Mononuclear cell (primary cell): ENCODE results near the gene ARHGAP26. TPM values are rescaled to one million over a fixed set of nuclear protein-coding genes. Genes with fewer than 3 reads are reported as not detected.

ENCODE experiments used
- H3K27me3 ChIP-seq: 2 replicates; pipeline ENCODE4 v1.6.0; 2011; ENCODE audit warnings: low read length, control low read depth; ENCODE audit not compliant: insufficient read depth
- H3K4me1 ChIP-seq: 2 replicates; pipeline ENCODE4 v1.5.1; 2011; ENCODE audit warnings: mild to moderate bottlenecking, low read length, control low read depth; ENCODE audit not compliant: insufficient read depth
- H3K4me3 ChIP-seq: 2 replicates; pipeline ENCODE4 v1.5.1; 2011; ENCODE audit warnings: mild to moderate bottlenecking, low read length, moderate library complexity
- H3K9me3 ChIP-seq: 2 replicates; pipeline ENCODE4 v1.5.1; 2011; ENCODE audit warnings: low read depth, mild to moderate bottlenecking, control low read depth, low read length
- total RNA-seq: library from RNA; depleted of rRNA; stranded (reverse); fragments of >200 nt; gene quantifications from one replicate; pipeline ENCODE4 v1.2.3, GENCODE V29; 2012

ARHGAP26 gene
- total RNA-seq, 1 donor, result 53.6 TPM

GRCh38 chr5:142870532-142871362 lies 100.6 kb downstream of the ARHGAP26 start:
- Histone ChIP-seq H3K4me1 (peaks cover 29% of the 10 kb centered on the region), H3K27me3 (no peaks in the 10 kb centered on the region), H3K4me3 (no peak overlapping the region), H3K9me3 (no peaks in the 10 kb centered on the region)

- no peak overlapping the region for H3K4me3 ChIP-seq
- no peaks in the 10 kb centered on the region for H3K9me3 ChIP-seq
- no peaks in the 10 kb centered on the region for H3K27me3 ChIP-seq
- H3K4me1 ChIP-seq, result peaks cover 24% of the 10 kb centered on the region
These were observed 101.4 kb downstream of the ARHGAP26 start for GRCh38 chr5:142871363-142872193.

GRCh38 chr5:142872217-142872616 lies 102.0 kb downstream of the ARHGAP26 start:
- Histone ChIP-seq H3K27me3 (no peaks in the 10 kb centered on the region), H3K9me3 (no peaks in the 10 kb centered on the region), H3K4me1 (peaks cover 17% of the 10 kb centered on the region), H3K4me3 (no peak overlapping the region)

GRCh38 chr5:142872795-142873194 lies 102.6 kb downstream of the ARHGAP26 start:
- H3K9me3 ChIP-seq, result no peaks in the 10 kb centered on the region
- H3K27me3 ChIP-seq, result no peaks in the 10 kb centered on the region
- H3K4me3 ChIP-seq, result no peak overlapping the region
- H3K4me1 ChIP-seq, result peaks cover 11% of the 10 kb centered on the region

- peaks cover 10% of the 10 kb centered on the region for H3K4me1 ChIP-seq
- H3K9me3 ChIP-seq, result no peaks in the 10 kb centered on the region
- H3K27me3 ChIP-seq, result no peaks in the 10 kb centered on the region
- H3K4me3 ChIP-seq, result no peak overlapping the region
These were observed 103.7 kb downstream of the ARHGAP26 start for GRCh38 chr5:142873831-142874230.

- Histone ChIP-seq H3K27me3 (no peaks in the 10 kb centered on the region), H3K4me1 (peaks cover 10% of the 10 kb centered on the region), H3K9me3 (no peaks in the 10 kb centered on the region), H3K4me3 (no peak overlapping the region)
These were observed 104.4 kb downstream of the ARHGAP26 start for GRCh38 chr5:142874540-142874939.

GRCh38 chr5:142875936-142876335 lies 105.8 kb downstream of the ARHGAP26 start:
- Histone ChIP-seq H3K4me3 (no peak overlapping the region), H3K4me1 (peaks cover 18% of the 10 kb centered on the region), H3K9me3 (no peaks in the 10 kb centered on the region), H3K27me3 (no peaks in the 10 kb centered on the region)

- no peak overlapping the region for H3K4me3 ChIP-seq
- peaks cover 26% of the 10 kb centered on the region for H3K4me1 ChIP-seq
- H3K9me3 ChIP-seq, result no peaks in the 10 kb centered on the region
- no peaks in the 10 kb centered on the region for H3K27me3 ChIP-seq
These were observed 106.6 kb downstream of the ARHGAP26 start for GRCh38 chr5:142876817-142877216.

- Histone ChIP-seq H3K4me1 (peaks cover 22% of the 10 kb centered on the region), H3K4me3 (no peak overlapping the region), H3K27me3 (no peaks in the 10 kb centered on the region), H3K9me3 (no peaks in the 10 kb centered on the region)
These were observed 107.9 kb downstream of the ARHGAP26 start for GRCh38 chr5:142878111-142878510.

- no peaks in the 10 kb centered on the region for H3K9me3 ChIP-seq
- no peaks in the 10 kb centered on the region for H3K27me3 ChIP-seq
- no peak overlapping the region for H3K4me3 ChIP-seq
- H3K4me1 ChIP-seq, result peaks cover 22% of the 10 kb centered on the region
These were observed 108.5 kb downstream of the ARHGAP26 start for GRCh38 chr5:142878638-142879037.

GRCh38 chr5:142881076-142881783 lies 111.1 kb downstream of the ARHGAP26 start:
- peaks cover 18% of the 10 kb centered on the region for H3K4me1 ChIP-seq
- H3K4me3 ChIP-seq, result no peak overlapping the region

GRCh38 chr5:142881784-142882126 lies 111.6 kb downstream of the ARHGAP26 start:
- Histone ChIP-seq H3K4me3 (no peak overlapping the region), H3K4me1 (peaks cover 18% of the 10 kb centered on the region), H3K27me3 (no peaks in the 10 kb centered on the region), H3K9me3 (no peaks in the 10 kb centered on the region)

More at GRCh38 chr5:142881076-142881783, 111.1 kb downstream of the ARHGAP26 start:
- Histone ChIP-seq H3K27me3 (no peaks in the 10 kb centered on the region), H3K9me3 (no peaks in the 10 kb centered on the region)

GRCh38 chr5:142883025-142883424 lies 112.8 kb downstream of the ARHGAP26 start:
- Histone ChIP-seq H3K4me1 (peaks cover 18% of the 10 kb centered on the region), H3K4me3 (no peak overlapping the region), H3K27me3 (no peaks in the 10 kb centered on the region), H3K9me3 (no peaks in the 10 kb centered on the region)

GRCh38 chr5:142883438-142883837 lies 113.3 kb downstream of the ARHGAP26 start:
- Histone ChIP-seq H3K9me3 (no peaks in the 10 kb centered on the region), H3K4me1 (peaks cover 18% of the 10 kb centered on the region), H3K27me3 (no peaks in the 10 kb centered on the region), H3K4me3 (no peak overlapping the region)

- H3K4me1 ChIP-seq, result peaks cover 18% of the 10 kb centered on the region
- no peaks in the 10 kb centered on the region for H3K9me3 ChIP-seq
- no peaks in the 10 kb centered on the region for H3K27me3 ChIP-seq
- H3K4me3 ChIP-seq, result no peak overlapping the region
These were observed 113.9 kb downstream of the ARHGAP26 start for GRCh38 chr5:142884029-142884428.
